Measurements from ENCODE around the gene CMSS1.

Gene CMSS1

DNA sequence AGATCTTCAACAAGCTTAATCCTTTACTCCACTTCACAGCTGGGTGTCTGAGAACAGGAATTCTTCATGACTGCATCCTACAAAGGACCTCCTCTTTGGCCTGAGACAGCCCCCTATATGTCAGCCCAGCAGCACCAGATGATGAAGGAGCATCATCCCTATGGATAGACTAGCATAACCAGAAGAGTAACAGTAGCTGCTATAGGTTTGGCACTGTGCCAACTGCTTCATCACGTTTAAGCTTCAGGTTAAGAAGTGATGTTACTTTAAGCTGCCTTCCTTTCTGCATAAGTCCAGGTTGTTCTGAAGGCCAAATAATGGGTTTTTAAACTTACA lies 50.6 kb downstream of the CMSS1 start:
- no peak overlapping the region for H3K4me3 ChIP-seq (ENCODE audit: low read depth, low read length)
- TF ChIP-seq, protein P1, sequence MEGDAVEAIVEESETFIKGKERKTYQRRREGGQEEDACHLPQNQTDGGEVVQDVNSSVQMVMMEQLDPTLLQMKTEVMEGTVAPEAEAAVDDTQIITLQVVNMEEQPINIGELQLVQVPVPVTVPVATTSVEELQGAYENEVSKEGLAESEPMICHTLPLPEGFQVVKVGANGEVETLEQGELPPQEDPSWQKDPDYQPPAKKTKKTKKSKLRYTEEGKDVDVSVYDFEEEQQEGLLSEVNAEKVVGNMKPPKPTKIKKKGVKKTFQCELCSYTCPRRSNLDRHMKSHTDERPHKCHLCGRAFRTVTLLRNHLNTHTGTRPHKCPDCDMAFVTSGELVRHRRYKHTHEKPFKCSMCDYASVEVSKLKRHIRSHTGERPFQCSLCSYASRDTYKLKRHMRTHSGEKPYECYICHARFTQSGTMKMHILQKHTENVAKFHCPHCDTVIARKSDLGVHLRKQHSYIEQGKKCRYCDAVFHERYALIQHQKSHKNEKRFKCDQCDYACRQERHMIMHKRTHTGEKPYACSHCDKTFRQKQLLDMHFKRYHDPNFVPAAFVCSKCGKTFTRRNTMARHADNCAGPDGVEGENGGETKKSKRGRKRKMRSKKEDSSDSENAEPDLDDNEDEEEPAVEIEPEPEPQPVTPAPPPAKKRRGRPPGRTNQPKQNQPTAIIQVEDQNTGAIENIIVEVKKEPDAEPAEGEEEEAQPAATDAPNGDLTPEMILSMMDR (IDR thresholded peaks at IDR 0.05; ENCODE audit: low read depth, low read length, missing control alignments) = no peak
- H3K27ac ChIP-seq = no peak overlapping the region
- H3K36me3 ChIP-seq (replicated peaks) = peaks cover 2% of the 10 kb centered on the region
- in situ Hi-C loops (cut with HindIII; ENCODE audit: low pct_ligation_motif_present, low sequenced_read_pairs) = no loop called here
- DNase-seq = no peak
- H3K27me3 ChIP-seq (replicated peaks) = no peaks in the 10 kb centered on the region

DNA sequence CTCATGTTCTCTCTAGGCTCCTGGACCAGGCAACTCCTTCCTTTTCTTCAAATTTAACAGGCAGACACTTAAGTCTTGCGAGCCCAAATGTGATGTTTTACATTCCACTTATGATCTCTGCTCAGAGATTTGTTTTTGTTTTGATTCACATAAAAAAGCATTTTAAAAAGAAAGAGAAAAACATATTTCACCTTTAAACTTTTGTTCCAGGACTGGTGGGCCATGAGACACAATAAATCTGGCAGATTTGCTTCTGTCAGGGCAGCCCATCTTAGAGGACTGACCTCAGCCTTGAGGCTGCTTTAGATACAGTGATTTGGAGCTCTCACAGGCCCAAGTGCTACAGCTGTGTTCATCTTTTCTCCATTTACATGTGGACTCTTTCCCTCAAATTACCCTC lies 52.0 kb downstream of the CMSS1 start:
- no peaks in the 10 kb centered on the region for H3K27me3 ChIP-seq (replicated peaks)
- H3K36me3 ChIP-seq (replicated peaks) = peaks cover 2% of the 10 kb centered on the region
- in situ Hi-C loops (cut with HindIII; ENCODE audit: low pct_ligation_motif_present, low sequenced_read_pairs) = no loop called here
- TF ChIP-seq, protein P1 (IDR thresholded peaks at IDR 0.05; ENCODE audit: low read depth, low read length, missing control alignments) = no peak
- H3K4me3 ChIP-seq (ENCODE audit: low read depth, low read length) = no peak overlapping the region
- no peak overlapping the region for H3K27ac ChIP-seq
- DNase-seq = no peak

DNA sequence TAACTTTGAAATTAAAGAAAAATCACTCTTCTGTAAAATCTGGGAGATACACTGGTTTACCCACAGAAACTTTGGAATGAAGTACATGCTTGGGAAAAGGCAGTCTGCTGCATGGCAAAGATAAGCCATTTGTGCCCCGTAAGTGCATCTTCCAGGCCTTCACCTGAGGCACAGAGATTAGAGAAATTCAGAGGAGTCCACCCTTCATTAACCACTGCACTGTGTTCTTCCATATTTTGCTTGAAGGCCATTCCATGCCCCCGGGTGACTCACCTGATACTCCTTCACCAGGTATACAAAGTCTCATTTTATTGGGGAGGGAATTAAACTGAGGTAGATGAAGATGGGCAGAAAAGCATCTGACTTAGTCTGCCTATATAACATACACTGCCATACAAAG lies 53.0 kb downstream of the CMSS1 start:
- H3K36me3 ChIP-seq (replicated peaks) = peaks cover 2% of the 10 kb centered on the region
- TF ChIP-seq, protein P1 (IDR thresholded peaks at IDR 0.05; ENCODE audit: low read depth, low read length, missing control alignments) = no peak
- H3K4me3 ChIP-seq (ENCODE audit: low read depth, low read length) = no peak overlapping the region
- H3K27ac ChIP-seq = no peak overlapping the region
- no peaks in the 10 kb centered on the region for H3K27me3 ChIP-seq (replicated peaks)
- DNase-seq = no peak
- in situ Hi-C loops (cut with HindIII; ENCODE audit: low pct_ligation_motif_present, low sequenced_read_pairs) = no loop called here

DNA sequence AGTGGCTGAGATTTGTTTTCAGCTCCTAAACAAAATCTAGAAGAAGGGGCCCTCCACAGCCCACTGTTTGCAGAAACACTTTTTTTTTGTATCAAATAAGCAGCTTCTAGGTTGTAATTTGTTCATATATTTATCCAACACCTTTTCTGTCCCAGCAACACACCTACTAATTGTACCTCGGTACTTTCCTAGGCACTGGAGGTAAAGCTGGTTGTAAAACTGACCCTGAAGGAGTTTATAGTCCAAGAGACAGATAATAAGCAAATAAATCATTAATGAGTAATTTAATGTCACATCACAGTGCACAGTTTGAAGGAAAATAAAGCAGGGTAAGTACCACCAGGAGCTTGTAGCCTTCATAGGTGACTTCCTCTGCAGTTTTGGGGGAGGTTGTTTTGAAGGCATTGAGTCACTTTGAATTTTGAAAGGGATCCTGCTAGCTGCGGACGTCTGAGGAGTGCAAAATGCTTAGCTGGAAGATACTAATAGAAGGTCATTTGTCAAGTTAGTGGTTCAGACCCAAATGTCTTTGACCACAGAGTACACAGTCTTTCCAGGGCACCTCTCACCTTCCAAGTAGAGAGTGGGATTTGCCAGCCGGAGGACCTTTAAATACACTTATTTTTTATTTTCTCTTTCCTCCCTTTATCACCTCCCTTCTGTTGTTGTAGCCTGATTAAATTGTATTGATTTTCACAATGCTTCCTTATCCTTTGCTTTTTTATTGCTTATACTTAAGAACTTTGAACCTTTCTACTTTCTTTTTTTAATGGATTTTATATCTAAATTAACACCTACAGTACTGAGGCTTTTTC lies 53.8 kb downstream of the CMSS1 start:
- no peaks in the 10 kb centered on the region for H3K27me3 ChIP-seq (replicated peaks)
- H3K4me3 ChIP-seq (ENCODE audit: low read depth, low read length) = no peak overlapping the region
- in situ Hi-C loops (cut with HindIII; ENCODE audit: low pct_ligation_motif_present, low sequenced_read_pairs) = no loop called here
- no peak overlapping the region for H3K27ac ChIP-seq
- no peak for DNase-seq
- TF ChIP-seq, protein P1 (IDR thresholded peaks at IDR 0.05; ENCODE audit: low read depth, low read length, missing control alignments) = no peak
- peaks cover 2% of the 10 kb centered on the region for H3K36me3 ChIP-seq (replicated peaks)

DNA sequence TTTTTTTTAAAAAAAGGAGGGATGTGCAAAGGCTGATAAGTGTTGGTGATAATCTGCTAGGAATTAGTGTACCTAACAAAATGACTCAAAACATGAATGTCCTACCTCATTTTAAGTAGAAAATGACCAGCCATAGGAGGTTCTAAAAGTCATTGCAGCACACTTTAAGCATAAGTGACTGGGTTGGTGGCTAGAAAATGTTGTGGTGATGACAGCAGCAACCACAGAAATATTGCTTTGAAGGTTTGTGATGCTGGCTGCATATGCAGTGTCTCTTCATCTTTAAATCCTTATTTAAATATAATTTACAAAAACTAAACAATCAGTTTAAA lies 55.2 kb downstream of the CMSS1 start:
- Histone ChIP-seq H3K27me3 (replicated peaks) (no peaks in the 10 kb centered on the region), H3K27ac (peak overlapping the region; percentile 26), H3K36me3 (replicated peaks) (peaks cover 2% of the 10 kb centered on the region), H3K4me3 (ENCODE audit: low read depth, low read length) (no peak overlapping the region)
- no peak for DNase-seq
- in situ Hi-C loops (cut with HindIII; ENCODE audit: low pct_ligation_motif_present, low sequenced_read_pairs) = no loop called here
- TF ChIP-seq, protein P1 (IDR thresholded peaks at IDR 0.05; ENCODE audit: low read depth, low read length, missing control alignments) = no peak

All from brain microvascular endothelial cell (primary cell).